ENCODE results near the gene LRRC36. TPM values are rescaled to one million over a fixed set of nuclear protein-coding genes. Genes with fewer than 3 reads are reported as not detected.

LRRC36 gene
- total RNA-seq, 4 donors from 2014 or later = 0.33 TPM; not detected in 3

- Histone ChIP-seq H3K4me3 (peak within 1 kb of the TSS; percentile 64 to 81 (median 68)), H3K9me3 (no peaks in the 10 kb centered on the region), H3K36me3 (peaks cover 0 to 14% (median 0%) of the 10 kb centered on the region in 4 donors), H3K27ac (replicated peaks in 1 of 4) (peak within 1 kb of the TSS; percentile 58 to 70 (median 64)), H3K27me3 (no peaks in the 10 kb centered on the region), H3K4me1 (peaks cover 13 to 35% (median 31%) of the 10 kb centered on the region in 4 donors)
- intact Hi-C loops (cut with DNase I) = no loop called here
- no peak for DNase-seq (ENCODE audit: extremely low spot score)
- TF ChIP-seq POLR2A (IDR thresholded peaks at IDR 0.05; ENCODE audit: low read depth) (no peak), EP300 (IDR thresholded peaks at IDR 0.05) (no peak)
- TF ChIP-seq, protein P1, sequence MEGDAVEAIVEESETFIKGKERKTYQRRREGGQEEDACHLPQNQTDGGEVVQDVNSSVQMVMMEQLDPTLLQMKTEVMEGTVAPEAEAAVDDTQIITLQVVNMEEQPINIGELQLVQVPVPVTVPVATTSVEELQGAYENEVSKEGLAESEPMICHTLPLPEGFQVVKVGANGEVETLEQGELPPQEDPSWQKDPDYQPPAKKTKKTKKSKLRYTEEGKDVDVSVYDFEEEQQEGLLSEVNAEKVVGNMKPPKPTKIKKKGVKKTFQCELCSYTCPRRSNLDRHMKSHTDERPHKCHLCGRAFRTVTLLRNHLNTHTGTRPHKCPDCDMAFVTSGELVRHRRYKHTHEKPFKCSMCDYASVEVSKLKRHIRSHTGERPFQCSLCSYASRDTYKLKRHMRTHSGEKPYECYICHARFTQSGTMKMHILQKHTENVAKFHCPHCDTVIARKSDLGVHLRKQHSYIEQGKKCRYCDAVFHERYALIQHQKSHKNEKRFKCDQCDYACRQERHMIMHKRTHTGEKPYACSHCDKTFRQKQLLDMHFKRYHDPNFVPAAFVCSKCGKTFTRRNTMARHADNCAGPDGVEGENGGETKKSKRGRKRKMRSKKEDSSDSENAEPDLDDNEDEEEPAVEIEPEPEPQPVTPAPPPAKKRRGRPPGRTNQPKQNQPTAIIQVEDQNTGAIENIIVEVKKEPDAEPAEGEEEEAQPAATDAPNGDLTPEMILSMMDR (IDR thresholded peaks at IDR 0.05) = peak; percentile 74 to 86 (median 82)
- WGBS = 69% methylated on average over 14 of the region's 83 CpGs
Measured at GRCh38 chr16:67279296-67280089, 47.1 kb upstream of the LRRC36 start, which contains the start of gene PLEKHG4. PLEKHG4 (plus strand) TSS chr16:67279532; CDS start chr16:67280045, 513 bp downstream.

- H3K36me3 ChIP-seq = peaks cover 0 to 14% (median 0%) of the 10 kb centered on the region in 4 donors
- no peak for DNase-seq (ENCODE audit: extremely low spot score)
- 87% methylated on average over 10 of the region's 15 CpGs for WGBS
- H3K9me3 ChIP-seq = no peaks in the 10 kb centered on the region
- intact Hi-C loops (cut with DNase I) = no loop called here
- no peak overlapping the region for H3K27ac ChIP-seq (replicated peaks in 1 of 4)
- TF ChIP-seq POLR2AphosphoS5 (IDR thresholded peaks at IDR 0.05) (no peak), POLR2A (IDR thresholded peaks at IDR 0.05; ENCODE audit: low read depth) (no peak), EP300 (IDR thresholded peaks at IDR 0.05) (no peak)
- TF ChIP-seq, protein P1 (IDR thresholded peaks at IDR 0.05) = no peak
- no peaks in the 10 kb centered on the region for H3K27me3 ChIP-seq
- peaks cover 13 to 35% (median 31%) of the 10 kb centered on the region in 4 donors for H3K4me1 ChIP-seq
- peak overlapping the region in 3 of 4 donors; percentile 64 to 81 (median 66) for H3K4me3 ChIP-seq
Measured at GRCh38 chr16:67280090-67281015, 46.3 kb upstream of the LRRC36 start.

DNA sequence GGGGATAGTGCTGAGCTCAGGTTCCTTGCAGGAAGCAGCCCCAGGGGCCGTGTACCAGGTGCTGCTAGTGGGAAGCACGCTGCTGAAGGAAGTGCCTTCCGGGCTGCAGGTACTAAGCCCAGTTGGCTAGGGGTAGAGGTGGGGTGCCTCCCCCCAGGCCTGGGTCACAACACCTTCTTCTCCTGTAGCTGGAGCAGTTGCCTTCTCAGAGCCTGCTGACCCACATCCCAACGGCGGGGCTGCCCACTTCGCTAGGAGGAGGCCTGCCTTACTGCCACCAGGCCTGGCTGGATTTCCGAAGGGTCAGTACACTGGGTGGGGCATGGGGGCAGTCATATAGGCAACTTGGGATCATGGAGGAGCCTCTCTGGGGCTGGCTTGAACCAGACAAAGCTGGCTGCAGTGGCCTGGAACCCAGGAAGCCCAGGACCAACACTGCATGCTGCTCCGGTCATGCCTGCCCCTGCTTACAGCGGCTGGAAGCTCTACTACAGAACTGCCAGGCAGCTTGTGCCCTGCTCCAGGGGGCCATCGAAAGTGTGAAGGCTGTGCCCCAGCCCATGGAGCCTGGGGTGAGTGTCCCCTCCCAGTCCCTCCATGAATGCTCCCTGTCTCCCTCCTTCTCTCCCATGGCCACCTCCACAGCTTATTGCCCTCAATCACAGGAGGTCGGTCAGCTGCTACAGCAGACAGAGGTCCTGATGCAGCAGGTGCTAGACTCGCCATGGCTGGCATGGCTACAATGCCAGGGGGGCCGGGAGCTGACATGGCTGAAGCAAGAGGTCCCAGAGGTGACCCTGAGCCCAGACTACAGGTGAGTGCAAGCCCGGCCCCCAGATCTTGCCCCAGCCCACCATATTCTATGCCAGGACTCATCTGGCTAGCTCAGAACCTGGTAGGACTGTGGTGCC lies 44.8 kb upstream of the LRRC36 start:
- WGBS = 92% methylated on average over 7 of the region's 14 CpGs
- Histone ChIP-seq H3K4me1 (peaks cover 13 to 35% (median 31%) of the 10 kb centered on the region in 4 donors), H3K27me3 (no peaks in the 10 kb centered on the region), H3K36me3 (peaks cover 0 to 6% (median 2%) of the 10 kb centered on the region in 4 donors), H3K9me3 (no peaks in the 10 kb centered on the region), H3K27ac (replicated peaks in 1 of 4) (no peak overlapping the region), H3K4me3 (no peak overlapping the region)
- intact Hi-C loops (cut with DNase I) = no loop called here
- no peak for DNase-seq (ENCODE audit: extremely low spot score)
- TF ChIP-seq POLR2A (IDR thresholded peaks at IDR 0.05; ENCODE audit: low read depth) (no peak), EP300 (IDR thresholded peaks at IDR 0.05) (no peak), POLR2AphosphoS5 (IDR thresholded peaks at IDR 0.05) (no peak)
- TF ChIP-seq, protein P1 (IDR thresholded peaks at IDR 0.05) = no peak

DNA sequence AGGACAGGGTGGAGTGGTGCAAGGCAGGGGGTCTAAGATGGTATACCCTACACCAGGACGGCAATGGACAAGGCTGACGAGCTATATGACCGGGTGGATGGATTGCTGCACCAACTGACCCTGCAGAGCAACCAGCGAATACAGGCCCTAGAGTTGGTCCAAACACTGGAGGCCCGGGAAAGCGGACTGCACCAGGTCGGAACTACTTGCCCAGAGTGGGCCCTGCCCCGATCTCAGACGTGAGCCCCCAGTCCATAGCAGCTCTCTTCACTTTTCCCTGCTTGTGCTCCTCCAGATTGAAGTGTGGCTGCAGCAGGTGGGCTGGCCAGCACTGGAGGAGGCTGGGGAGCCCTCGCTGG lies 44.2 kb upstream of the LRRC36 start:
- TF ChIP-seq POLR2A (IDR thresholded peaks at IDR 0.05; ENCODE audit: low read depth) (no peak), POLR2AphosphoS5 (IDR thresholded peaks at IDR 0.05) (no peak), EP300 (IDR thresholded peaks at IDR 0.05) (no peak)
- TF ChIP-seq, protein P1 (IDR thresholded peaks at IDR 0.05) = no peak
- Histone ChIP-seq H3K27ac (replicated peaks in 1 of 4) (no peak overlapping the region), H3K4me3 (no peak overlapping the region), H3K9me3 (no peaks in the 10 kb centered on the region), H3K27me3 (no peaks in the 10 kb centered on the region), H3K4me1 (peaks cover 13 to 29% (median 25%) of the 10 kb centered on the region in 4 donors), H3K36me3 (peaks cover 0 to 6% (median 0%) of the 10 kb centered on the region in 4 donors)
- intact Hi-C loops (cut with DNase I) = no loop called here
- DNase-seq (ENCODE audit: extremely low spot score) = no peak
- 98% methylated on average over 7 of the region's 10 CpGs for WGBS

Measured in esophagus muscularis mucosa (tissue), 4 donors.